ENCODE data around the gene CGNL1.

DNA sequence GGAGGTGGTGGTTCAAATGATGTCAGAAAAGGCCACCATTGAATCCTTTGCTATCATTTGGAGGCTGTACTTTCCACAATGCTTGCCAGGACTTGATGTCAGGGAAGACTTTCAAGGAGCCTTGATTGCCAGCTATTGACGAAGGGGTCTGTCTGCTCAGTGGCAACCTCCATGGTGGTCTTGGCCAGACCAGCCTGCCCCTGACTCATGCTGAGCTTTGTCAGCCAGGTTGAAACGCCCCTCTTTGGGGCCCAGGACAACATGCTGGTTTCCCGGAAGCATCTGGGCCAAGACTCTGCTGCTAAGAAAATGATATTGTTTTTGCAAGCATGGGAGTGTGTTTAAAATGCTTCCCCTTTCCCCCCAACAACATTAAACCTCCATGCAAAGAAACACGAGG, 26.7 kb downstream of the CGNL1 start:
- TF ChIP-seq EZH2 (optimal IDR thresholded peaks at IDR 0.05; ENCODE audit: low read depth, low read length) = no peak
- TF ChIP-seq, protein P1, sequence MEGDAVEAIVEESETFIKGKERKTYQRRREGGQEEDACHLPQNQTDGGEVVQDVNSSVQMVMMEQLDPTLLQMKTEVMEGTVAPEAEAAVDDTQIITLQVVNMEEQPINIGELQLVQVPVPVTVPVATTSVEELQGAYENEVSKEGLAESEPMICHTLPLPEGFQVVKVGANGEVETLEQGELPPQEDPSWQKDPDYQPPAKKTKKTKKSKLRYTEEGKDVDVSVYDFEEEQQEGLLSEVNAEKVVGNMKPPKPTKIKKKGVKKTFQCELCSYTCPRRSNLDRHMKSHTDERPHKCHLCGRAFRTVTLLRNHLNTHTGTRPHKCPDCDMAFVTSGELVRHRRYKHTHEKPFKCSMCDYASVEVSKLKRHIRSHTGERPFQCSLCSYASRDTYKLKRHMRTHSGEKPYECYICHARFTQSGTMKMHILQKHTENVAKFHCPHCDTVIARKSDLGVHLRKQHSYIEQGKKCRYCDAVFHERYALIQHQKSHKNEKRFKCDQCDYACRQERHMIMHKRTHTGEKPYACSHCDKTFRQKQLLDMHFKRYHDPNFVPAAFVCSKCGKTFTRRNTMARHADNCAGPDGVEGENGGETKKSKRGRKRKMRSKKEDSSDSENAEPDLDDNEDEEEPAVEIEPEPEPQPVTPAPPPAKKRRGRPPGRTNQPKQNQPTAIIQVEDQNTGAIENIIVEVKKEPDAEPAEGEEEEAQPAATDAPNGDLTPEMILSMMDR (IDR thresholded peaks at IDR 0.05; ENCODE audit: low read length) = no peak
- TF ChIP-seq EZH2phosphoT487 (IDR thresholded peaks at IDR 0.05; ENCODE audit: low read length) = no peak
